ENCODE measurements around the gene RDH11.
"Not testable (repeated sequence)": the region's sequence is repeated elsewhere in the genome, so short reads cannot be mapped to it uniquely, and the experiment has no call there.

RDH11 gene

DNA sequence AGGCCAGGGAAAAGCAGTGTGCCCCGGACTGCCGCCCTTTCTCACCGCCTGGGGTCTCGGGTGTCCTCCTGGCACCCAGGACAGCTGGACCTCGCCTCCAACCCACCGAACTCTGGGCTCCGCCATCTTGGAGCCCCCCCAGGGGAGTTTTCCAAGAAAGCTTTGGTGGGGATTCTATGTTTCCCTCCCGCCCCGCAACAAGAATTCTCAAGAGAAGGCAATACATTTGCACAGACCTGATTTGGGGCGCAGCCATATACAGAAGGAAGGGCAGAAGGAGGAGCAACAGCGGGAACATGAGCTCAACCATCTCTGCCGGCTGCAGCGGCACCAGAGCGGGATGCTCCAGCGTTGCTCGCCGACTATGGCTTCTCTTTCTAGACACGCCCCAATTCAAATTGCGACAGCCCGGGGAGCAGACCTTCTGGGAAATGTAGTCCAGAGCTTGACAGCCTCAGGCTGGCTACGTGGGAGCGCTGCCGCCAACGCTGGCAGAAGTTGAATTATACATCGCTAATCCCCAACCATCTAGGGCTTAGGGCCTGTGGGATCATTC is at the start of gene RDH11:
RDH11 (minus strand) TSS at position 371 of the 556 bp plus-strand sequence; CDS start at position 310, 61 bp downstream.
- peak; percentile 56 for DNase-seq (ENCODE audit: low read depth)

GRCh38 chr14:67744046-67744445 is 48.5 kb upstream of the RDH11 start:
- no peak for DNase-seq (ENCODE audit: low read depth)

DNA sequence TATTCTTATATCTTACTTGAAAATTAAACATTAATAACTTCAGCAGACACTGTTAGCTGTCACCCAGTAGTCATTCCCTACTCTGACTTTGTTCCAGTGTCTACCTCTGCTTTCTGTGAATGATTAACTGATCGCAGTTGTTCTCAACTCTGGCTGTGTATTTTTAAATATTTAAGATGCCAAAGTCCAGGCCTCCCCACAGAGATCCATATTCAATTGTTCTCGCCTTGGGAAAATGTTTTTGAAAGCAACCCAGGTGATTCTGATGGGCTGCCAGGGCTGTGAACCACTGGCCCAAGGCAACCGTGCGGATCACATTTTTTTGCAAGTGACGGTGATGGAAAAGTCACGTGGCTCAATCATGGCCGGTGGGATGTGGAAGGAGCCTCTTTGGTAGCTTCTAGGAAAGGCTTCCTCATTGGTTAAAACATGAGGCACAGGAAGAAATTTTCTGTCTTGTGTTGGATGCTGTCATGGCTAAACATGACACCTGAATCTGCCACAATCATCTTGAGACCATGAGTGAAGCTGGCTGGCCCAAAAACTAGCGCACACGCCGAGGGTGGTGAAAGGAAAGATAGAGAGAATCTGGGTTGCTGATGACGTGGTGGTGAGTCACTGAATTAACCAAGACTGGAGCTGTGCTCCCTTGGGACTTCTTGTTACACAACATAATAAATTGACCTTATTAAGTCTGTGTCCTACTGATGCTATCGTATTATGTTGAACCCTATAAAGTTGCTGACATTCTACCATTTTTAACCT is 43.4 kb upstream of the RDH11 start:
- DNase-seq (ENCODE audit: low read depth) = peak; percentile 91

DNA sequence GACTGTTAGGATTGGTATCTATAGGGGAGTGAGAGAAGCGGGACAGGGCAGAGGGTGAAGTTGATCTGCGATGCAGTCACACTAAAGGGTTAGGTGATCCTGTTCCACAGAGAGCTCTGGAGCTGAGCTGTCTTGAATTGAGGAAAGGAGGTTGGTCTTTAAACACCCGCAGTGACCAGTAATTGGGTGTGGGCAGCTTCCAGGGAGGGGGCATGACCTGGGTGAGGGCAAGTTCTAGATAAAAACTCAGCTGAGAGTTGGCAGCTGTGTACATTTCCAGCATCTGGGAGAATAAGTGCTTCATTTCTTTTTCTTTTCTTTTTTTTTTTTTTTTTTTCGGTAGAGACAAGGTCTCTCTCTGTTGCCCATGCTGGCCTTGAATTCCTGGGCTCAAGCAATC is 41.2 kb upstream of the RDH11 start:
- no peak for DNase-seq (ENCODE audit: low read depth)

GRCh38 chr14:67735336-67736147 is 40.0 kb upstream of the RDH11 start:
- no peak for DNase-seq (ENCODE audit: low read depth)

DNA sequence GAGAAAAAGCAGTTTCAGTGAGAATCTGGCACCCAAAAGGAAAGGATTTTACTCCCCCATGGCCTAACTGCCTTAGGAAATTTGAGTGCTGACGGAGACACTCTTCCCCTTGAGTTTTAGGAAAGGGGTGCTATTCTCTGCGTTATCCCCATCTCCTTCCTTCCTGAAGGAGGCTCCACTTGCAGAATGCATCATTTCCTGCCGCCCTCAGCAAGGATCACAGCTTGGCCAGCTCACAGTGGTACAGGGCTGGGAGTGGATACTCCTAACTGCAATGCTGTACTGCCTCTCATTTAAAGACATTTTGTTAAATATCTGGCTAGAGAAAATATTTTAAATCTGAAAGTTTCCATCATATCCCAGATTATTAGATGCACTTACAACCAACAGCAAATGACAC is 39.1 kb upstream of the RDH11 start:
- no peak for DNase-seq (ENCODE audit: low read depth)

- no peak for DNase-seq (ENCODE audit: low read depth)
These were observed 38.1 kb upstream of the RDH11 start for GRCh38 chr14:67733616-67734015.

DNA sequence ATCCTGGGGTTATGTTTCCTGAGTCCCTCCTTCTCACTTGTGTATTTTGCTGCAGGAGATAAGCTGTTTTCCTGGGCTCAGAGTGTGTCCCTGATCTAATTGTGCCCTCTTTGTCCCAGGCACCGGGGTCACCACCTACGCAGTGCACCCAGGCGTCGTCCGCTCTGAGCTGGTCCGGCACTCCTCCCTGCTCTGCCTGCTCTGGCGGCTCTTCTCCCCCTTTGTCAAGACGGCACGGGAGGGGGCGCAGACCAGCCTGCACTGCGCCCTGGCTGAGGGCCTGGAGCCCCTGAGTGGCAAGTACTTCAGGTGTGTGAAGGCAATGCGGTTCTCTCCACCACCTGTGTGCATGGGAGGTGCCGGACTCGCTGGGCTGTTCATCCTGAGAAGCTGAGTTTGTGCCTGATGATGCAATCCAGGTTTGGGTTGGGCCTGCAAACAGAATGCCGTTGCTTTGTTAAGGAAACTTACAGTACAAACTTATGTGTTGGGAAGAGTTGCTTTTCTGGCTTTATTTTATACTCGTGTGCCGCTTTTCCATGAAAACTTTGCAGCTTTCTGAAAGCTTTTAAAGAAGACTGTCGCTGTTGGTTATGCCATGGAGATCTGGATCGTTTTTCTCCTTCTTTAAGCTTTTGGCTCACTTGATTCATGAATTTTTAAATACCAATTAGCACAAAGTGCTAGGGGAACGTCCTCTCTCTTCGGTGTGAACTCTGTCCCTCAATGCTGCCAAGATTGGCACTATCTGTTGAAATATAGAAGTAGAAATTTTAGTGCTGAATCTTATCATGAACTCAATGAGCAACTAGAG is 33.7 kb upstream of the RDH11 start:
- DNase-seq (ENCODE audit: low read depth) = no peak

DNA sequence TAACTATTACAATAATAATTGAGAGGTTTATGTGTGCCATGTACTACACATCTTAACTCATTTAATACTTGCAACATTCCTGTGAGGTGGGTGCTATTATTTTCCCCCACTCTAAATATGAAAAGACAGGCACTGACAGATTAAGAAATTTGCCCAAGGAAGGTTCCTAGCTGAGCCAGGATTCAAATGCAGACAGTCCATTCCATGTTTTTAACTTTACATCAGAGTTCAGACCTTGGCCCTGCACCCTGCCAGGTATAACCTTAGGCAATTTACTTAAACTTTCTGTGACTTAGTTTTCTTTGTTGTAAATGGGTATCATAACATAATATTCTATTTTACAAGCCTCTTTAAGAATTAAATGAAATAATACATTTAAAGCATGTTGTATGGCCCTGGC is 32.7 kb upstream of the RDH11 start:
- DNase-seq (ENCODE audit: low read depth) = no peak

GRCh38 chr14:67727361-67727760 is 31.8 kb upstream of the RDH11 start:
- no peak for DNase-seq (ENCODE audit: low read depth)

DNA sequence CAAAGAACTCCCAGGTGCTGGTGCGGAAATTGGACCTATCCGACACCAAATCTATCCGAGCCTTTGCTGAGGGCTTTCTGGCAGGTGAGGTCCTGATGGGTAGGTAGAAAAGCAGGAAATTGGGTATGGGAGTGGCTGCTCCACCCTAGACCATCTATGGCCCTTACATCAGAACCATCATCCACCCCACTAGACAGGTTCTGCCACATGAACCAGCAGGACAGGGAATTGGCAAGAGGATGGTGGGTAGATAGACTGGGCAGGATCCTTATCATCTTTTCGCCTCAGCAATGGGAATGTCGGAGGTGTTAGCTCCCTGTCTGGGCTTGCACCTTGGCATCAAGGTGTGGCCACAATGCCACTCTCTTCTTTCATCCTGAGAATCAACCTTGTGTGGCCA is 29.6 kb upstream of the RDH11 start:
- no peak for DNase-seq (ENCODE audit: low read depth)

- DNase-seq (ENCODE audit: low read depth) = no peak
These were observed 26.7 kb upstream of the RDH11 start for GRCh38 chr14:67722293-67722692.

- no peak for DNase-seq (ENCODE audit: low read depth)
These were observed 26.3 kb upstream of the RDH11 start for GRCh38 chr14:67721875-67722274.

GRCh38 chr14:67719866-67720265 is 24.3 kb upstream of the RDH11 start:
- DNase-seq (ENCODE audit: low read depth) = no peak

DNA sequence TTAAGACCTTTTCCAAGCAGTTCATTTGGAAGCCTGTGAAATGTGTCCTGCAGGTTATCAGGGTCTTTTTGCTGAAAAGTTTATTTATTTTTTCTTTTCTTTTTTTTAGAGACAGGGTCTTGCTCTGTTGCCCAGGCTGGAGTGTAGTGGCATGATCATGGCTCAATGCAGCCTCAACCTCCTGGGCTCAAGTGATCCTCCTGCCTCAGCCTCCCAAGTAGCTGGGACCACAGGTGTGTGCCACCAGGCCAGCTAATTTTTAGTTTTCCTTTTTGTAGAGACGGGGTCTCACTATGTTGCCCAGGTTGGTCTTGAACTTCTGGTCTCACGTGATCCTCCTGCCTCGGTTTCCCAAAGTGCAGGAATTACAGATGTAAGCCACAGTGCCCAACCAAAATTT is 23.8 kb upstream of the RDH11 start:
- not testable (repeated sequence) for DNase-seq (ENCODE audit: low read depth)

- DNase-seq (ENCODE audit: low read depth) = no peak
These were observed 22.7 kb upstream of the RDH11 start for GRCh38 chr14:67718265-67718664.

DNA sequence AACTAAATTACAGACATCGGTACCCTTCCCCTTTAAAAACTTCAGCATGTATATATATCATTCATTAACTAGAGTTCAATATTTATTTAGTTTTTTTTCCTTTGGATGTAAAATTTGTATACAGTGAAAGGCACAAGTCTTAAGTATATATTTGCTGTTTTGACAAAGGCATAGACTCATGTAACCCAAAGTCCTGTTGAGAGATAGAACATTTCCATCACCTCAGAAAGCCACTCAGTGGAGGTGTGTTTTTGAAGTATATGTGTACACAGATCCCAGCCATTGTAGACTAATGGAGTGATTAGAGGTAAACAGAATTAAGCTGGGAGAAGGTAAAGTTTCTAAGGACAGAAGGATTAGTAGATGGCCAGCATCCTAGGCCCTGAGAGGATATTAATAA is 21.5 kb upstream of the RDH11 start:
- DNase-seq (ENCODE audit: low read depth) = no peak

DNA sequence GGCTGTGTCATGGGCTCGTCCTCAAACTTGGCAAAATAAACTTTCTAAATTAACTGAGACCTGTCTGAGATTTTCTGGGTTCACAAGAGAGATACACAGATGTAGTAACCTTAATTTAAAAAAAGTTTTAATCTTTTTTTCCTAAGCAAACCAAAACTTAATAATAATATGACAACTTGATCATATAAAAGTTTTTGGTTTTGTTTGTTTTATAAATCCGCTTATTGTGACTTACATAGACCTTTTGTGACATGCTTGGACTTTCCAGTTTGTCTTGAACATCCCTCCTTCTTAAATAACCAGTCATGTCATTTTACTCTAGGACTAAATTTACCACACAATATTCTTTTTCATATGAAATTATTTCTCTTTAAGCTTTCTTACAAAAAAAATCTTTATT is 14.6 kb upstream of the RDH11 start:
- no peak for DNase-seq (ENCODE audit: low read depth)

DNA sequence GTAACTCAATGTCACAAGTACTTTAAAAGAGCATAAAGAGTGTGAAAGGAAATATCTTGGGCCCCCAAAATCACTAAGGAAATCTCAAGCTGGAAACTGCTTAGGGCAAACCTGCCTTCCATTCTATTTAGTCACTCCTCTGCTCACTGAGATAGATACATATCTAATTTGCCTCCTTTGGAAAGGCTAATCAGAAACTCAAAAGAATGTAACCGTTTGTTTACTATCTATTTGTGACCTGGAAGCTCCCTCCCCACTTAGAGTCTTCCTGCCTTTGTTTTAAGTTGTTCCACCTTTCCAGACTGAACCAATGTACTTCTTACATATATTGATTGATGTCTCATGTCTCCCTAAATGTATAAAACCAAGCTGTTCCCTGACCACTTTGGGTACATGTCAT is 14.2 kb upstream of the RDH11 start:
- DNase-seq (ENCODE audit: low read depth) = not testable (repeated sequence)

DNA sequence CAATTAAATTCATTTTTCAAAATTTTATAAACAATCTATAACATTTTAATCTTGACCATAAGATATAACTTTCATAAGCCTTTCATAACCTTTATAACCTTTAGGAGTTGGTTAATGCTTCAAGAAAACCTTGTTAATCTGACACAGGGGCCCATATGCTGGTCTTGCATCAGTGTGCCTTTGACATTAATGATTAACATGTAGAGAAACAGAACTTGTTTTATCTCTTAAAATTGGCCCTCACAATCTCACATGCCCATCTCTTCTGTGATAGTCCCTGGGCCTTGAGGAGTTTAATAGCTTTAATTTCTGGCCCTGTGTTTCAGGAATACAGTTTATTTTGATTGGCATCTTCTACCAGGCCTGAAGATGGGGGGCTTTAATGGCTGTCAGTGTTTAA is 13.8 kb upstream of the RDH11 start:
- DNase-seq (ENCODE audit: low read depth) = not testable (repeated sequence)

DNA sequence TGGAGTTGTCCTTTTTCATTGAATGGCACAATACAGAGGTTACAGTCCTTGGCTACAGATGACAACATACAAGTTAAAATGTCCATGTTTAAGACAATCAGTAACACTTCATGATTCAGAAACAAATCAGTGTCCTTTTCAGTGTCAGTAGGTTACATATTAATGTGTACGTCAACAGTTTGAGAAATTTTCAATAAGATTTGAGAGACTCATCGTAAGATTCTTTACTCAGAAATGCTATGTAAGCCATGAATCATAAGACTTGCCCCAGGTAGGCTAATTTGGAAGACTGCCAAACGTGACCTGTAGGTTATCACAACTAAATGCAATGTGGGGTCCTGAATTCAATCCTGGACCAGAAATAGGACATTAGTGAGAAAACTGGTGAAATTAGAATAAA is 9.6 kb upstream of the RDH11 start:
- DNase-seq (ENCODE audit: low read depth) = no peak

- DNase-seq (ENCODE audit: low read depth) = peak; percentile 22
These were observed 9.0 kb upstream of the RDH11 start for GRCh38 chr14:67704484-67705089.
